Activated CD8-positive, alpha-beta memory T cell treated with anti-CD3 and anti-CD28 coated beads for 36 hours (primary cell): Measurements from ENCODE around the gene PTK7. TPM values are rescaled to one million over a fixed set of nuclear protein-coding genes. Genes with fewer than 3 reads are reported as not detected.

Experiments used
- CTCF ChIA-PET: fragments of 350-600 bp; sonication (Branson Sonifier 250); formaldehyde crosslinking; loops from one replicate; lab custom pipeline; 2021; ENCODE audit warnings: antibody characterized with exemption; lab: Charles Lee
- POLR2A ChIA-PET: fragments of 350-600 bp; sonication (Branson Sonifier 250); formaldehyde crosslinking; loops from one replicate; lab custom pipeline; 2021; ENCODE audit warnings: antibody characterized with exemption; lab: Charles Lee
- total RNA-seq, 2 experiments: library from RNA; stranded (reverse); gene quantifications; one replicate each; pipeline ENCODE4 v1.2.3, GENCODE V29; 2021

PTK7 gene
- total RNA-seq, 2 experiments from 2014 or later = 1.2 to 1.6 TPM

- ChIA-PET POLR2A (no interaction called here), CTCF (interaction anchor here (1.1 kb wide), 1 partner anchor 248 kb away, joined by 6 read pairs; no protein-coding TSS in a partner anchor)
These were observed 73.2 kb downstream of the PTK7 start for GRCh38 chr6:43149265-43149664.

- CTCF ChIA-PET = no interaction called here
- POLR2A ChIA-PET = no interaction called here
These were observed 74.1 kb downstream of the PTK7 start for GRCh38 chr6:43150051-43150751.

- ChIA-PET POLR2A (no interaction called here), CTCF (no interaction called here)
These were observed 83.5 kb downstream of the PTK7 start for GRCh38 chr6:43159599-43159998.

- CTCF ChIA-PET = interaction anchor here (0.7 kb wide), 1 partner anchor 196 kb away, joined by 3 read pairs; no protein-coding TSS in a partner anchor
- POLR2A ChIA-PET = interaction anchor here (0.6 kb wide), 2 partner anchors 21 to 171 kb away, joined by 3 to 8 read pairs; no protein-coding TSS in a partner anchor
These were observed 87.8 kb downstream of the PTK7 start for GRCh38 chr6:43163899-43164298.

GRCh38 chr6:43170417-43170930 lies 94.4 kb downstream of the PTK7 start:
- POLR2A ChIA-PET = interaction anchor here (1.0 to 1.9 kb wide), 2 partner anchors 117 to 192 kb away, joined by 3 to 6 read pairs; partner anchors contain the start of gene CUL7
- CTCF ChIA-PET = interaction anchor here (0.6 kb wide), 1 partner anchor 21 kb away, joined by 4 read pairs; no protein-coding TSS in a partner anchor

GRCh38 chr6:43170931-43171706 lies 95.0 kb downstream of the PTK7 start, which contains the start of gene SRF:
TSS of gene SRF (plus strand) at chr6:43171269. CDS start at chr6:43171657, 388 bp downstream.
- ChIA-PET POLR2A (interaction anchor here (1.0 to 1.9 kb wide), 3 partner anchors 58 to 193 kb away, joined by 3 to 6 read pairs (median 3); partner anchors contain the start of genes CUL7 and DNPH1), CTCF (interaction anchor here (0.7 to 1.5 kb wide), 4 partner anchors 9 to 58 kb away, joined by 3 to 6 read pairs (median 4); partner anchors contain the start of gene DNPH1)

DNA sequence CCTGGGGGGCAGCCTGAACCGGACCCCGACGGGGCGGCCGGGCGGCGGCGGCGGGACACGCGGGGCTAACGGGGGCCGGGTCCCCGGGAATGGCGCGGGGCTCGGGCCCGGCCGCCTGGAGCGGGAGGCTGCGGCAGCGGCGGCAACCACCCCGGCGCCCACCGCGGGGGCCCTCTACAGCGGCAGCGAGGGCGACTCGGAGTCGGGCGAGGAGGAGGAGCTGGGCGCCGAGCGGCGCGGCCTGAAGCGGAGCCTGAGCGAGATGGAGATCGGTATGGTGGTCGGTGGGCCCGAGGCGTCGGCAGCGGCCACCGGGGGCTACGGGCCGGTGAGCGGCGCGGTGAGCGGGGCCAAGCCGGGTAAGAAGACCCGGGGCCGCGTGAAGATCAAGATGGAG lies 95.6 kb downstream of the PTK7 start:
- POLR2A ChIA-PET = interaction anchor here (0.6 to 1.9 kb wide), 4 partner anchors 11 to 797 kb away, joined by 3 to 6 read pairs (median 3); partner anchors contain the start of genes CUL7, CUL9 and DNPH1
- CTCF ChIA-PET = interaction anchor here (0.7 to 1.5 kb wide), 4 partner anchors 9 to 57 kb away, joined by 3 to 6 read pairs (median 4); partner anchors contain the start of gene DNPH1

DNA sequence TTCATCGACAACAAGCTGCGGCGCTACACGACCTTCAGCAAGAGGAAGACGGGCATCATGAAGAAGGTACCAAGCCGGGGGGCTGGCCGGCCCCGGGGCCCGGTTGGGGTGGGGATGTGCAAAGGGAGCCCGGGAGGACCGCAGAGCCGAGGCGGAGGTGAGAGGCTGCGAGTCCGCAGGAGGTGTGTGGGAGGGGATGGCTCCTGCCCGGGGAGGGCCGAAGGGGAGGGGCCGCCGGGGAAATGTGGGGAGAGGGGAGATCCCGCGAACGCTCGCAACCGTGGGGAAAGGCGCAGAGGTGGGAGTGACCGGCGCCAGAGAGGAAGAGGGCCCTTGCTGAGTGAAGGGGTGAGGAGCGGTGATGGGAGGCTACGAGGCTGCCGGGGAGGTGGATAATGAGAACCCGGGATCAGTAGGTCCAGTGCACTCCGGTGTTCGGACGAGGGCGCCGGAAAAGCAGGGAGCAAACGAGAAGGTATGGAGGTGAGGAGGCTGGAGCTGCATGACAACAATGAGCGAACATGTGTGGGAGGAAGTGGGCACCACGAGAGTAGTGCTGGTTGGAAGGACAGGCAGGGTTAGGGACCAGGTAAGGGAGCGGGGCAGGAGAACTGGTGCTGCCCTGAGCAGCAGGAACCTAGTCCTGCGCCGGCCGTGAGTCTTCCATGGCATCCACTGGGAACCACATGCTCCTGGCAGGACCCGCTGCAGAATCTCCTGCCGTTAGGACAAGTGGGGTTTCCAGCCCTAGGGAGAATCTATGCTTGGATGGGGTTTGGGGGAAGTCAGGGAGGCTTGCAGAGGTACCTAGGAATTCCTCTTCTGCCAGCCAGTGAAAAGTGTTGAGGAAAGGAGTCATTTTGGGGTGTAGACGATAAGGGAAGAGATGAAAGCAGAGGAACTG lies 96.2 kb downstream of the PTK7 start:
- ChIA-PET CTCF (interaction anchor here (0.7 to 1.5 kb wide), 4 partner anchors 8 to 56 kb away, joined by 3 to 6 read pairs (median 4); partner anchors contain the start of gene DNPH1), POLR2A (interaction anchor here (0.6 to 1.9 kb wide), 4 partner anchors 10 to 797 kb away, joined by 3 to 6 read pairs (median 3); partner anchors contain the start of genes CUL7, CUL9 and DNPH1)

- POLR2A ChIA-PET = interaction anchor here (1.5 kb wide), 1 partner anchor 51 kb away, joined by 7 read pairs; no protein-coding TSS in a partner anchor
- CTCF ChIA-PET = no interaction called here
These were observed 97.6 kb downstream of the PTK7 start for GRCh38 chr6:43173591-43174262.

GRCh38 chr6:43174263-43175112 lies 98.4 kb downstream of the PTK7 start:
- CTCF ChIA-PET = interaction anchor here (0.6 kb wide), 2 partner anchors 8 to 120 kb away, joined by 3 to 4 read pairs; no protein-coding TSS in a partner anchor
- POLR2A ChIA-PET = interaction anchor here (1.5 kb wide), 1 partner anchor 50 kb away, joined by 7 read pairs; no protein-coding TSS in a partner anchor

GRCh38 chr6:43175676-43176422 lies 99.7 kb downstream of the PTK7 start:
- ChIA-PET CTCF (no interaction called here), POLR2A (interaction anchor here (0.6 kb wide), 1 partner anchor 335 kb away, joined by 5 read pairs; no protein-coding TSS in a partner anchor)

GRCh38 chr6:43176423-43176786 lies 100.3 kb downstream of the PTK7 start:
- ChIA-PET CTCF (no interaction called here), POLR2A (no interaction called here)

GRCh38 chr6:43178150-43178549 lies 102.0 kb downstream of the PTK7 start:
- ChIA-PET CTCF (interaction anchor here (0.7 kb wide), 1 partner anchor 140 kb away, joined by 3 read pairs; no protein-coding TSS in a partner anchor), POLR2A (no interaction called here)

DNA sequence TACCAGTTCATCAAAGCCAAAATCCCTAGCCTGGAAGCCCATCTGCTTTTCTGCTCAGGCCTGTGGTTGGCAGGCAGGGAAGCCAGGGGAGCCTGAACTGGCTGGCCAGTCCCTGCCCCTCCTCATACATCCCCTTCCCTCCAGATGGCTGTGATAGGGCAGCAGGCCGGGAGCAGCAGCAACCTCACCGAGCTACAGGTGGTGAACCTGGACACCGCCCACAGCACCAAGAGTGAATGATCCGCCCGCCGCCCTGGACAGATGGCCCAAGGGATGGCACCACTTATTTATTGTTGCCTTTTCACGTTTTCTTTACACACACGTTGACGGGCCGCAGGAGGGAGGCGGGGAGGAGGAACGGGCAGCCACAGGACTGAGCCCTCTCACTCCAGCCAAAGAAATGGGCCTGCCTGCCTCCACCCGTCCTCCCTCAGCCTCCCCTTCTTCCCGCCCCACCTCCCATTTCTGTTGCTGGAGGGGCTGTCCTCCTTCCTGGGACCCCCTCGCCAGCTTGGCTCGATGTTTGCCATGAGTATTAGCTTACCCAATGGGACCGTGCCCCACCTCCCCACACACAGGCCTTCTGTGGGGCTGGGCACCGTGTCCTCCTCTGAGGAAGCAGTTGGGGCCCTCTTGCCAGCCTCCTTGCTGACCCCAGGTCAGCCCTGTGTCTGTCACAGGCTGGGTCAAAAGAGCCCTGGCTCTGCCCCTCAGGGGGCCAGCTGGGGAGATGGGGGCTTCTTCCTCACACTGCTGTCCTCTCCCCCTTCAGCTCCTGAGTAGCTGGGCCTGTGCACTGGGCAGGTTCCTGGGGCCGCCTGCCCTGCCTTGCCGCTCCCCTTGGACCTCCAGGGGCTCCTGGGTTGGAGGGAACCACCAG lies 103.1 kb downstream of the PTK7 start:
- ChIA-PET CTCF (interaction anchor here (1.2 to 1.8 kb wide), 3 partner anchors 35 to 328 kb away, joined by 3 to 5 read pairs (median 4); partner anchors contain the start of gene DNPH1), POLR2A (no interaction called here)

- POLR2A ChIA-PET = no interaction called here
- CTCF ChIA-PET = interaction anchor here (1.2 to 1.8 kb wide), 4 partner anchors 8 to 327 kb away, joined by 3 to 6 read pairs (median 4); partner anchors contain the start of gene DNPH1
These were observed 103.9 kb downstream of the PTK7 start for GRCh38 chr6:43180058-43180457.
